ENCODE data around the gene TTLL8.

DNA sequence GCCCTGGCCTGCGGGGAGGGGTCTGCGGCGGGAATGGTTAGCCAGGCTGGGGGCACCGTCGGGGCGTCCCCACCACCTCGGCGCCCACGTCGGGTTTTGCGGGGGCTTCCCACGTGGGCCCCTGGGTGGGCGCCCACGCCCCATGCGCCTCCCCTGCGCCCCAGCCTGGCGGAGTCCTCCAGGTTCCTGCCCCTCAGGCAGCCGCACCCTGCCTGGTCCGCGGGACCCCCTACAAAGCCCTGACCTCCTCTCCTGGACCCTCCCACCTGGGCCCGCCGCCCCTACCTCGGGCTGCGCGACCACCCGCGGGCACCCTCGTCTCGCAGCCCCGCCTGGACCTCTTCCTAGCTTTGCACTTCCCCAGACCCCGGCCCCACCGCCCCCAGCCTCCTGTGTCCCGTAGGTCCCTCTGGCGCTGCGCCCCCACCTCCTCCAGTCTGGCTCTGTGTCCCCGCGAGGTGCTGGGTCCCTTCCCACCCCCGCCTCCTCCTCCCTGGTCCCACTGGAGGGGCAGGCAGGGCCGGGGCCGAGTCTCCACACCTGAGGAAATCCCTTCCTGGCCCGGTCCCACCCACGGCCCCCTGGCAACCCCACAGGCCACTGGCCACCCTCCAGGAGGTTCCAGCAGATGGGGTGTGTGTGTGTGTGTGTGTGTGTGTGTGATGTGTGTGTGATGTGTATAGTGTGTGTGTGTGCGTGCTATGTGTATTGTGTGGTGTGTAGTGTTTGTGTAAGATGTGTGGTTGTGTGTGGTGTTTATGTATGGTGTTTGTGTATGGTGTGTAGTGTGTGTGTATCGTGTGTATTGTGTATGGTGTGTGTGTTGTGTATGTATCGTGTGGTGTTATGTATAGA is 85.7 kb downstream of the TTLL8 start:
- TF ChIP-seq, protein P1, sequence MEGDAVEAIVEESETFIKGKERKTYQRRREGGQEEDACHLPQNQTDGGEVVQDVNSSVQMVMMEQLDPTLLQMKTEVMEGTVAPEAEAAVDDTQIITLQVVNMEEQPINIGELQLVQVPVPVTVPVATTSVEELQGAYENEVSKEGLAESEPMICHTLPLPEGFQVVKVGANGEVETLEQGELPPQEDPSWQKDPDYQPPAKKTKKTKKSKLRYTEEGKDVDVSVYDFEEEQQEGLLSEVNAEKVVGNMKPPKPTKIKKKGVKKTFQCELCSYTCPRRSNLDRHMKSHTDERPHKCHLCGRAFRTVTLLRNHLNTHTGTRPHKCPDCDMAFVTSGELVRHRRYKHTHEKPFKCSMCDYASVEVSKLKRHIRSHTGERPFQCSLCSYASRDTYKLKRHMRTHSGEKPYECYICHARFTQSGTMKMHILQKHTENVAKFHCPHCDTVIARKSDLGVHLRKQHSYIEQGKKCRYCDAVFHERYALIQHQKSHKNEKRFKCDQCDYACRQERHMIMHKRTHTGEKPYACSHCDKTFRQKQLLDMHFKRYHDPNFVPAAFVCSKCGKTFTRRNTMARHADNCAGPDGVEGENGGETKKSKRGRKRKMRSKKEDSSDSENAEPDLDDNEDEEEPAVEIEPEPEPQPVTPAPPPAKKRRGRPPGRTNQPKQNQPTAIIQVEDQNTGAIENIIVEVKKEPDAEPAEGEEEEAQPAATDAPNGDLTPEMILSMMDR (IDR thresholded peaks at IDR 0.05): no peak
- TF ChIP-seq POLR2A (IDR thresholded peaks at IDR 0.05): no peak
